H7 (cell line): ENCODE results near the gene MRTFA. TPM values are rescaled to one million over a fixed set of nuclear protein-coding genes. Genes with fewer than 3 reads are reported as not detected.

Experiments
- DNase-seq: peaks from one replicate; pipeline ENCODE4 v3.0.0; 2012
- H3K27me3 ChIP-seq: 2 replicates; pipeline ENCODE4 v1.6.0; 2011; ENCODE audit warnings: mild to moderate bottlenecking, low read length; ENCODE audit not compliant: control insufficient read depth, insufficient read depth
- H3K36me3 ChIP-seq: replicated peaks from 2 replicates; pipeline ENCODE4 v1.5.1; 2011; ENCODE audit warnings: low read length; ENCODE audit not compliant: control insufficient read depth, insufficient read depth
- H3K4me3 ChIP-seq: 2 replicates; pipeline ENCODE4 v1.5.1; 2011; ENCODE audit warnings: low read depth, mild to moderate bottlenecking, control low read depth, low read length, moderate library complexity; ENCODE audit not compliant: insufficient read depth
- total RNA-seq: library from RNA; depleted of rRNA; stranded (reverse); fragments of >200 nt; shearing (Covaris generic); gene quantifications from 2 replicates; pipeline ENCODE4 v1.2.3, GENCODE V29; 2014

The MRTFA gene
- total RNA-seq, 1 experiment from 2014 or later = 26.2 TPM

- Histone ChIP-seq H3K36me3 (no peaks in the 10 kb centered on the region), H3K27me3 (no peaks in the 10 kb centered on the region), H3K4me3 (no peak overlapping the region)
- no peak for DNase-seq
These were observed 150.5 kb downstream of the MRTFA start for GRCh38 chr22:40485813-40486667.

GRCh38 chr22:40484906-40485669 lies 151.4 kb downstream of the MRTFA start:
- no peak overlapping the region for H3K4me3 ChIP-seq
- H3K27me3 ChIP-seq = no peaks in the 10 kb centered on the region
- DNase-seq = no peak
- no peaks in the 10 kb centered on the region for H3K36me3 ChIP-seq

- DNase-seq = no peak
- H3K36me3 ChIP-seq = no peaks in the 10 kb centered on the region
- H3K27me3 ChIP-seq = no peaks in the 10 kb centered on the region
- no peak overlapping the region for H3K4me3 ChIP-seq
These were observed 153.6 kb downstream of the MRTFA start for GRCh38 chr22:40482886-40483285.

GRCh38 chr22:40482391-40482790 lies 154.1 kb downstream of the MRTFA start:
- H3K4me3 ChIP-seq = no peak overlapping the region
- no peaks in the 10 kb centered on the region for H3K27me3 ChIP-seq
- no peaks in the 10 kb centered on the region for H3K36me3 ChIP-seq
- no peak for DNase-seq

DNA sequence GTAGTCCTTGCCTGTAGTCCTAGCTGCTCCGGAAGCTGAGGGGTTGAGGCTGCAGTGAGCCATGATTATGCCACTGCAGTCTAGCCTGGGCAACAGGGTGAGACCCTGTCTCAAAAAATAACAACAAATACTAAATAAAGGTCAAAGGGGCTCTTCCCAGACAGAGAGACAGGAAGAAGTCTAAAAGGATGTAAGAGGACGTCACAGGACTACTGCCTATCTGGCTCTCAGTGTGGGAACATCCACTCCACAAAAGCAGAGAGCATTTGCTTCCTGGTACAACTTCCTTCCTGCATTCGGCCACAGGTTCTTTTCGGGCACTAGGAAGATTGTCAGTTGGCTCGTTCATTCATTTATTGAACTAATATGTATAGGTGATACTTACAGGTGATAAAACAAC lies 155.5 kb downstream of the MRTFA start:
- no peaks in the 10 kb centered on the region for H3K27me3 ChIP-seq
- no peak for DNase-seq
- H3K4me3 ChIP-seq = no peak overlapping the region
- no peaks in the 10 kb centered on the region for H3K36me3 ChIP-seq

DNA sequence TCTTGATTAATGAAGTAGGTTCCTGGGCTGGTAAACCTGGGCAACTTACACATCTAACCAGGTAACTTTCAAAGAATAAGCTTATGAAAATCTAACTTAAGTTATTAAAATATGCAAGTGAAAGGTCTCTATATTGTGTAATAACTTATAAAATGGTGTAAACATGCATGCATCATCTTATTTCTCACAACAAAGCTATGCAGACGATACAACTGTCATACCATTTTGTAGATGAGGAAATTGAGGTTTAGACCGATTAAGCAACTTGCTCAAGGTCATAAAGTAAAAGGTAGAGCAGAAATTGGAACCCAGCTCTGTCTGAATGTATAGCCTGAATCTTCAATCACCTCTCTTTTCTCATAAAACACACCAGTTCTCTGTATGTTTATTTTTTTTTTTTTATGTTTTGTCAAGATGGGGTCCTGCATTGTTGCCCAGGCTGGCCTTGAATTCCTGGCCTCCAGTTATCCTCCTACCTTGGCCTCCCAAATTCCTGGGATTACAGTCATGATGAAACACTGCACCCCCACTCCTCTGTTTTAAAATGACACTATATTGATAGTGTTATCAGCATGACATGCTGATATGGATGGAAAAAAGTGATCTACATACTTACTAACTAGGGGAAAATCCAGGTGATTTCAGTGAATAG lies 156.5 kb downstream of the MRTFA start:
- Histone ChIP-seq H3K27me3 (no peaks in the 10 kb centered on the region), H3K4me3 (no peak overlapping the region), H3K36me3 (no peaks in the 10 kb centered on the region)
- no peak for DNase-seq

DNA sequence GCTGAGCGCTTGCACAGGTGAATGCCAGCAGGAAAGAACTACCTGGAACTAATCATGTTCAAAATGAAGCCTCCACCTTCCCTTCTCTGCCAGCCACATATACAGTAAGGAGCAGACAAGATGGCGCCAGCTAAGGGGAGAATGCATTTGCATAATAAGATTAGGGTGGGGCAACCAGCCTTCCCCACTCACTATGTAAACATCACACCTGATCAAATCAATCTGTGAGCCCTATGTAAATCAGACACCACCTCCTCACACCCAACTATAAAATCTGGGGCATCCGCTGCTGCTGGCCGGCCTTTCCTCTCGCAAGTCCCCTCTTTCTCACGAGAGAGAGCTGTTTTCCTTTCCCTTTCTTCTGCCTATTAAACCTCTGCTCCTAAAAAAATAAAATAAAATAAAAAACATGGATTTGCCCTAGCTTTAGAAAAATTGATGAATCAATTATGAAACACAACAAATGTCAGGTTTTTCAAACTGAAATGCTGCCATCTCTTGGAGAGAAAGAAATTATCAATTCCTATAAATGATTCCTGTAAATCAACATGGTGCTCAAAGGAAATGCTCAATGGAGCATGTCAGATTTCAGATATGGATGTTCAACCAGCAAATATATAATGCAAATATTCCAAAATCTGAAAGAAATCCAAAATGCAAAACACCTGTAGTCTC lies 157.3 kb downstream of the MRTFA start:
- no peaks in the 10 kb centered on the region for H3K36me3 ChIP-seq
- H3K4me3 ChIP-seq = no peak overlapping the region
- DNase-seq = no peak
- H3K27me3 ChIP-seq = no peaks in the 10 kb centered on the region

GRCh38 chr22:40478338-40479125 lies 158.0 kb downstream of the MRTFA start:
- Histone ChIP-seq H3K27me3 (no peaks in the 10 kb centered on the region), H3K36me3 (no peaks in the 10 kb centered on the region), H3K4me3 (no peak overlapping the region)
- no peak for DNase-seq

GRCh38 chr22:40477683-40478337 lies 158.7 kb downstream of the MRTFA start:
- Histone ChIP-seq H3K4me3 (no peak overlapping the region), H3K36me3 (no peaks in the 10 kb centered on the region), H3K27me3 (no peaks in the 10 kb centered on the region)
- no peak for DNase-seq

DNA sequence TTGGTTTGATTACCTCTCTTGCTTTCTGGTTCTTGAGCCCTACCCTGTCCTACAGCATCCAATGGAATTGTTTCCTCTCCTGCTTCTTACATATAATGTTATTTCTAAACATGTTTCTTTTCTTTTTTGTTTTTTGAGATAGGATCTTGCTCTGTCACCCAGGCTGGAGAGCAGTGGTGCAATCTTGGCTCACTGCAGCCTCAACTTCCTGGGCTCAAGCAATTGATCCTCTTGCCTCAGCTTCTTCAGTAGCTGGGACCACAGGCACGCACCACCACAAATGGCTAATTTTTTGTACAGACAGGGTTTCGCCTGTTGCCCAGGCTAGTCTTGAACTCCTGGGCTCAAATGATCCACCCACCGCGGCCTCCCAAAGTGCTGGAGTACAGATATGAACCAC lies 160.2 kb downstream of the MRTFA start:
- no peak overlapping the region for H3K4me3 ChIP-seq
- no peaks in the 10 kb centered on the region for H3K36me3 ChIP-seq
- no peaks in the 10 kb centered on the region for H3K27me3 ChIP-seq
- DNase-seq = no peak

- H3K4me3 ChIP-seq = no peak overlapping the region
- no peak for DNase-seq
- H3K27me3 ChIP-seq = no peaks in the 10 kb centered on the region
- no peaks in the 10 kb centered on the region for H3K36me3 ChIP-seq
These were observed 162.8 kb downstream of the MRTFA start for GRCh38 chr22:40473703-40474102.

- DNase-seq = no peak
- Histone ChIP-seq H3K4me3 (no peak overlapping the region), H3K36me3 (no peaks in the 10 kb centered on the region), H3K27me3 (no peaks in the 10 kb centered on the region)
These were observed 163.9 kb downstream of the MRTFA start for GRCh38 chr22:40472579-40472978.

- no peak overlapping the region for H3K4me3 ChIP-seq
- H3K36me3 ChIP-seq = no peaks in the 10 kb centered on the region
- no peaks in the 10 kb centered on the region for H3K27me3 ChIP-seq
- peak; percentile 30 for DNase-seq
These were observed 164.5 kb downstream of the MRTFA start for GRCh38 chr22:40472051-40472450.
